WTC11 (cell line): ENCODE data around the gene CARMIL1. TPM values are rescaled to one million over a fixed set of nuclear protein-coding genes. Genes with fewer than 3 reads are reported as not detected.
"Not testable (repeated sequence)": the region's sequence is repeated elsewhere in the genome, so short reads cannot be mapped to it uniquely, and the experiment has no call there.

Experiments
- ATAC-seq: fragments of 200-7000 bp; cut with Tn5 transposase; 2 replicates; pipeline ENCODE4 v1.10.0; 2021; ENCODE audit warnings: mild to moderate bottlenecking, moderate library complexity
- CTCF ChIA-PET: fragments of 300-600 bp; sonication (Branson Sonifier 250); formaldehyde crosslinking; loops from one replicate; lab custom pipeline; 2021; ENCODE audit warnings: antibody characterized with exemption; lab: Charles Lee
- POLR2A ChIA-PET: fragments of 350-600 bp; sonication (Branson Sonifier 250); formaldehyde crosslinking; loops from one replicate; lab custom pipeline; 2021; ENCODE audit warnings: antibody characterized with exemption; lab: Charles Lee
- DNase-seq: peaks from one replicate; pipeline ENCODE4 v3.0.0; 2021; ENCODE audit warnings: low spot score
- H3K27ac Mint-ChIP-seq: 2 replicates; pipeline ENCODE4 v1.8.0; 2021; ENCODE audit warnings: mixed read lengths
- H3K27me3 Mint-ChIP-seq: 2 replicates; pipeline ENCODE4 v1.8.0; 2021; ENCODE audit warnings: low read depth, mild to moderate bottlenecking, moderate library complexity, mixed read lengths
- H3K36me3 Mint-ChIP-seq: 2 replicates; pipeline ENCODE4 v1.8.0; 2021; ENCODE audit warnings: mixed read lengths
- H3K4me1 Mint-ChIP-seq: 2 replicates; pipeline ENCODE4 v1.8.0; 2022; ENCODE audit warnings: mixed read lengths
- H3K4me3 Mint-ChIP-seq: 2 replicates; pipeline ENCODE4 v1.8.0; 2021; ENCODE audit warnings: mild to moderate bottlenecking, moderate library complexity, mixed read lengths
- H3K9me3 Mint-ChIP-seq: 2 replicates; pipeline ENCODE4 v1.8.0; 2021; ENCODE audit warnings: mixed read lengths
- AFF4 ChIP-seq: sonication (generic); formaldehyde crosslinking; IDR thresholded peaks from 2 replicates; pipeline ENCODE4 v1.8.1; 2023; ENCODE audit warnings: mild to moderate bottlenecking, missing genetic modification reagents, borderline replicate concordance
- EMX1 ChIP-seq: fragments of 250-450 bp; sonication (Bioruptor Pico); IDR thresholded peaks from 2 replicates; pipeline ENCODE4 v1.8.0; 2021; ENCODE audit warnings: mild to moderate bottlenecking
- ETV6 ChIP-seq: sonication (generic); formaldehyde crosslinking; IDR thresholded peaks from 2 replicates; pipeline ENCODE4 v1.8.1; 2022; ENCODE audit warnings: mild to moderate bottlenecking, missing genetic modification reagents
- GRHL2 ChIP-seq: fragments of 250-450 bp; sonication (Bioruptor Pico); IDR thresholded peaks from 2 replicates; pipeline ENCODE4 v1.8.0; 2022; ENCODE audit warnings: mild to moderate bottlenecking, moderate library complexity; ENCODE audit not compliant: insufficient replicate concordance, severe bottlenecking
- GTF2I ChIP-seq: fragments of 250-450 bp; sonication (Bioruptor Pico); conservative IDR thresholded peaks from 2 replicates; pipeline ENCODE4 v1.4.0; 2021; ENCODE audit warnings: mild to moderate bottlenecking
- NFE2L1 ChIP-seq: sonication (generic); formaldehyde crosslinking; IDR thresholded peaks from 2 replicates; pipeline ENCODE4 v1.8.1; 2023; ENCODE audit warnings: missing genetic modification reagents
- PRDM15 ChIP-seq: sonication (generic); formaldehyde crosslinking; IDR thresholded peaks from 2 replicates; pipeline ENCODE4 v1.8.0; 2022; ENCODE audit warnings: missing genetic modification reagents
- SMAD3 ChIP-seq: sonication (generic); formaldehyde crosslinking; IDR thresholded peaks from 2 replicates; pipeline ENCODE4 v1.8.0; 2022; ENCODE audit warnings: missing genetic modification reagents, mild to moderate bottlenecking, borderline replicate concordance
- ZMAT4 ChIP-seq: fragments of 250-450 bp; sonication (Bioruptor Pico); IDR thresholded peaks from 2 replicates; pipeline ENCODE4 v1.9.0; 2021; ENCODE audit warnings: mild to moderate bottlenecking
- total RNA-seq: library from RNA; stranded (reverse); gene quantifications from 3 replicates; pipeline ENCODE4 v1.2.3, GENCODE V29; 2021
- TF ChIP-seq, protein P1 (sequence below): fragments of 250-450 bp; sonication (Bioruptor Pico); IDR thresholded peaks from 2 replicates; pipeline ENCODE4 v1.9.0; 2021; ENCODE audit warnings: mild to moderate bottlenecking
- TF ChIP-seq, protein P2 (sequence below): fragments of 250-450 bp; sonication (Bioruptor Pico); IDR thresholded peaks from 2 replicates; pipeline ENCODE4 v1.8.0; 2021; ENCODE audit warnings: mild to moderate bottlenecking
- TF ChIP-seq, protein P3 (sequence below): fragments of 200-600 bp; IDR thresholded peaks from 2 replicates; pipeline ENCODE4 v1.8.0; 2022; ENCODE audit warnings: antibody characterized with exemption
- TF ChIP-seq, protein P4 (sequence below): sonication (generic); formaldehyde crosslinking; IDR thresholded peaks from 2 replicates; pipeline ENCODE4 v1.8.1; 2022; ENCODE audit warnings: mild to moderate bottlenecking, moderate library complexity, missing genetic modification reagents

The CARMIL1 gene
- total RNA-seq, 1 experiment from 2014 or later, result 36.2 TPM

- CTCF ChIA-PET, DNase-seq: not testable (repeated sequence)
Measured at GRCh38 chr6:25586119-25586518, 306.9 kb downstream of the CARMIL1 start.

GRCh38 chr6:25586927-25587326, 307.8 kb downstream of the CARMIL1 start:
- CTCF ChIA-PET, result no interaction called here
- peaks cover 8% of the 10 kb centered on the region; the same call in 1 of the 2 replicates for H3K9me3 Mint-ChIP-seq
- ATAC-seq, result no peak
- H3K4me3 Mint-ChIP-seq, result no peak overlapping the region
- peaks cover 10% of the 10 kb centered on the region for H3K4me1 Mint-ChIP-seq
- peaks cover 32% of the 10 kb centered on the region for H3K36me3 Mint-ChIP-seq
- TF ChIP-seq ETV6 (CRISPR knock-in tag) (no peak), SMAD3 (CRISPR knock-in tag) (no peak), GTF2I (CRISPR knock-in tag) (no peak), AFF4 (CRISPR knock-in tag) (no peak), GRHL2 (no peak), EMX1 (CRISPR knock-in tag) (no peak), NFE2L1 (CRISPR knock-in tag) (no peak), PRDM15 (CRISPR knock-in tag) (no peak), ZMAT4 (no peak)
- TF ChIP-seq, protein P1, sequence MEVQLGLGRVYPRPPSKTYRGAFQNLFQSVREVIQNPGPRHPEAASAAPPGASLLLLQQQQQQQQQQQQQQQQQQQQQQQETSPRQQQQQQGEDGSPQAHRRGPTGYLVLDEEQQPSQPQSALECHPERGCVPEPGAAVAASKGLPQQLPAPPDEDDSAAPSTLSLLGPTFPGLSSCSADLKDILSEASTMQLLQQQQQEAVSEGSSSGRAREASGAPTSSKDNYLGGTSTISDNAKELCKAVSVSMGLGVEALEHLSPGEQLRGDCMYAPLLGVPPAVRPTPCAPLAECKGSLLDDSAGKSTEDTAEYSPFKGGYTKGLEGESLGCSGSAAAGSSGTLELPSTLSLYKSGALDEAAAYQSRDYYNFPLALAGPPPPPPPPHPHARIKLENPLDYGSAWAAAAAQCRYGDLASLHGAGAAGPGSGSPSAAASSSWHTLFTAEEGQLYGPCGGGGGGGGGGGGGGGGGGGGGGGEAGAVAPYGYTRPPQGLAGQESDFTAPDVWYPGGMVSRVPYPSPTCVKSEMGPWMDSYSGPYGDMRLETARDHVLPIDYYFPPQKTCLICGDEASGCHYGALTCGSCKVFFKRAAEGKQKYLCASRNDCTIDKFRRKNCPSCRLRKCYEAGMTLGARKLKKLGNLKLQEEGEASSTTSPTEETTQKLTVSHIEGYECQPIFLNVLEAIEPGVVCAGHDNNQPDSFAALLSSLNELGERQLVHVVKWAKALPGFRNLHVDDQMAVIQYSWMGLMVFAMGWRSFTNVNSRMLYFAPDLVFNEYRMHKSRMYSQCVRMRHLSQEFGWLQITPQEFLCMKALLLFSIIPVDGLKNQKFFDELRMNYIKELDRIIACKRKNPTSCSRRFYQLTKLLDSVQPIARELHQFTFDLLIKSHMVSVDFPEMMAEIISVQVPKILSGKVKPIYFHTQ (CRISPR knock-in tag), result no peak
- TF ChIP-seq, protein P2, sequence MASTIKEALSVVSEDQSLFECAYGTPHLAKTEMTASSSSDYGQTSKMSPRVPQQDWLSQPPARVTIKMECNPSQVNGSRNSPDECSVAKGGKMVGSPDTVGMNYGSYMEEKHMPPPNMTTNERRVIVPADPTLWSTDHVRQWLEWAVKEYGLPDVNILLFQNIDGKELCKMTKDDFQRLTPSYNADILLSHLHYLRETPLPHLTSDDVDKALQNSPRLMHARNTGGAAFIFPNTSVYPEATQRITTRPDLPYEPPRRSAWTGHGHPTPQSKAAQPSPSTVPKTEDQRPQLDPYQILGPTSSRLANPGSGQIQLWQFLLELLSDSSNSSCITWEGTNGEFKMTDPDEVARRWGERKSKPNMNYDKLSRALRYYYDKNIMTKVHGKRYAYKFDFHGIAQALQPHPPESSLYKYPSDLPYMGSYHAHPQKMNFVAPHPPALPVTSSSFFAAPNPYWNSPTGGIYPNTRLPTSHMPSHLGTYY, result no peak
- TF ChIP-seq, protein P3, sequence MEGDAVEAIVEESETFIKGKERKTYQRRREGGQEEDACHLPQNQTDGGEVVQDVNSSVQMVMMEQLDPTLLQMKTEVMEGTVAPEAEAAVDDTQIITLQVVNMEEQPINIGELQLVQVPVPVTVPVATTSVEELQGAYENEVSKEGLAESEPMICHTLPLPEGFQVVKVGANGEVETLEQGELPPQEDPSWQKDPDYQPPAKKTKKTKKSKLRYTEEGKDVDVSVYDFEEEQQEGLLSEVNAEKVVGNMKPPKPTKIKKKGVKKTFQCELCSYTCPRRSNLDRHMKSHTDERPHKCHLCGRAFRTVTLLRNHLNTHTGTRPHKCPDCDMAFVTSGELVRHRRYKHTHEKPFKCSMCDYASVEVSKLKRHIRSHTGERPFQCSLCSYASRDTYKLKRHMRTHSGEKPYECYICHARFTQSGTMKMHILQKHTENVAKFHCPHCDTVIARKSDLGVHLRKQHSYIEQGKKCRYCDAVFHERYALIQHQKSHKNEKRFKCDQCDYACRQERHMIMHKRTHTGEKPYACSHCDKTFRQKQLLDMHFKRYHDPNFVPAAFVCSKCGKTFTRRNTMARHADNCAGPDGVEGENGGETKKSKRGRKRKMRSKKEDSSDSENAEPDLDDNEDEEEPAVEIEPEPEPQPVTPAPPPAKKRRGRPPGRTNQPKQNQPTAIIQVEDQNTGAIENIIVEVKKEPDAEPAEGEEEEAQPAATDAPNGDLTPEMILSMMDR, result no peak
- TF ChIP-seq, protein P4, sequence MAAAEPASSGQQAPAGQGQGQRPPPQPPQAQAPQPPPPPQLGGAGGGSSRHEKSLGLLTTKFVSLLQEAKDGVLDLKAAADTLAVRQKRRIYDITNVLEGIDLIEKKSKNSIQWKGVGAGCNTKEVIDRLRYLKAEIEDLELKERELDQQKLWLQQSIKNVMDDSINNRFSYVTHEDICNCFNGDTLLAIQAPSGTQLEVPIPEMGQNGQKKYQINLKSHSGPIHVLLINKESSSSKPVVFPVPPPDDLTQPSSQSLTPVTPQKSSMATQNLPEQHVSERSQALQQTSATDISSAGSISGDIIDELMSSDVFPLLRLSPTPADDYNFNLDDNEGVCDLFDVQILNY (CRISPR knock-in tag), result no peak
- H3K27ac Mint-ChIP-seq, result no peak overlapping the region
- no peak for DNase-seq
- POLR2A ChIA-PET, result no interaction called here
- H3K27me3 Mint-ChIP-seq, result no peaks in the 10 kb centered on the region

More at GRCh38 chr6:25586119-25586518, 306.9 kb downstream of the CARMIL1 start:
- H3K27ac Mint-ChIP-seq, H3K27me3 Mint-ChIP-seq, H3K4me1 Mint-ChIP-seq, H3K4me3 Mint-ChIP-seq, POLR2A ChIA-PET, ATAC-seq, H3K9me3 Mint-ChIP-seq: not testable (repeated sequence)
- H3K36me3 Mint-ChIP-seq, result peaks cover 32% of the 10 kb centered on the region
